Endothelial cell of umbilical vein (primary cell): ENCODE measurements around the gene GGA1. TPM values are rescaled to one million over a fixed set of nuclear protein-coding genes. Genes with fewer than 3 reads are reported as not detected.

Experiments used
- BruUV-seq: library from RNA; stranded (reverse); fragments of 400-500 nt; replicated peaks from 2 replicates; lab custom pipeline; 2021; lab: Mats Ljungman, UMichigan
- CTCF ChIA-PET: fragments of 300-600, 350-600 bp; sonication (Branson Sonifier 250); formaldehyde crosslinking; loops from one replicate; lab custom pipeline; 2021; ENCODE audit warnings: antibody characterized with exemption, inconsistent platforms; lab: Charles Lee
- POLR2A ChIA-PET: fragments of 300-600, 350-600 bp; sonication (Branson Sonifier 250); formaldehyde crosslinking; loops from one replicate; lab custom pipeline; 2021; ENCODE audit warnings: antibody characterized with exemption, inconsistent platforms; lab: Charles Lee
- DNase-seq: peaks from one replicate; pipeline ENCODE4 v3.0.0-alpha.2; 2011; ENCODE audit warnings: low read depth, low spot score
- FAIRE-seq: peaks from 2 replicates; lab custom pipeline; 2011; peaks lifted over from hg19 to GRCh38; lab: Jason Lieb, UNC
- H2AFZ ChIP-seq: 2 replicates; pipeline ENCODE4 v1.6.0; 2012; ENCODE audit warnings: low read depth, low read length, control low read depth, inconsistent platforms
- H3K27ac ChIP-seq: 2 replicates; pipeline ENCODE4 v1.5.1; 2011; ENCODE audit warnings: low read depth, mild to moderate bottlenecking, control low read depth, low read length, moderate library complexity; ENCODE audit not compliant: insufficient read depth
- H3K27me3 ChIP-seq, 2 experiments: 2 replicates each; pipeline versions ENCODE4 v1.6.0 to v1.6.1; 2011; ENCODE audit warnings: low read length in 2 of 2, mixed read lengths in 1 of 2; ENCODE audit not compliant: control insufficient read depth in 2 of 2, insufficient read depth in 2 of 2
- H3K36me3 ChIP-seq, 2 experiments: 2 replicates in 1 of 2; 3 replicates in 1 of 2; pipeline ENCODE4 v1.5.1; 2011; ENCODE audit warnings: low read length in 2 of 2, mild to moderate bottlenecking in 1 of 2, moderate library complexity in 1 of 2; ENCODE audit not compliant: control insufficient read depth in 2 of 2, insufficient read depth in 2 of 2; ENCODE audit errors: extremely low read depth in 1 of 2
- H3K4me1 ChIP-seq: 3 replicates; pipeline ENCODE4 v1.5.1; 2011; ENCODE audit warnings: mild to moderate bottlenecking, low read length; ENCODE audit not compliant: control insufficient read depth, insufficient read depth; ENCODE audit errors: extremely low read depth
- H3K4me2 ChIP-seq: 2 replicates; pipeline ENCODE4 v1.6.1; 2011; ENCODE audit warnings: low read length, control low read depth, mixed read lengths; ENCODE audit not compliant: insufficient read depth
- H3K4me3 ChIP-seq, 3 experiments: fragments of 200-600 bp in 1 of 3; sonication (generic), shearing (Covaris generic) in 1 of 3; replicated peaks in 1 of 3; 2 replicates each; pipeline ENCODE4 v1.5.1; 2011 to 2016; ENCODE audit warnings: control low read depth in 3 of 3, low read length in 3 of 3, mild to moderate bottlenecking in 2 of 3, inconsistent platforms in 1 of 3, low read depth in 1 of 3, moderate library complexity in 1 of 3; ENCODE audit not compliant: insufficient read depth in 1 of 3
- H3K79me2 ChIP-seq: 2 replicates; pipeline ENCODE4 v1.6.0; 2012; ENCODE audit warnings: low read length, inconsistent platforms; ENCODE audit not compliant: control insufficient read depth, insufficient read depth
- H3K9ac ChIP-seq: replicated peaks from 2 replicates; pipeline ENCODE3; 2011; ENCODE audit warnings: low read length, control low read depth; ENCODE audit not compliant: insufficient read depth; ENCODE audit errors: extremely low read depth
- H3K9me1 ChIP-seq: replicated peaks from 3 replicates; pipeline ENCODE4 v1.6.0; 2011; ENCODE audit warnings: mild to moderate bottlenecking, low read length; ENCODE audit not compliant: control insufficient read depth, insufficient read depth; ENCODE audit errors: extremely low read depth
- H3K9me3 ChIP-seq: replicated peaks from 2 replicates; pipeline ENCODE4 v1.5.1; 2012; ENCODE audit warnings: low read length, inconsistent platforms; ENCODE audit not compliant: control insufficient read depth, insufficient read depth
- H4K20me1 ChIP-seq: replicated peaks from 2 replicates; pipeline ENCODE3; 2011; ENCODE audit warnings: mild to moderate bottlenecking, low read length; ENCODE audit not compliant: control insufficient read depth, insufficient read depth; ENCODE audit errors: extremely low read depth
- EZH2 ChIP-seq: IDR thresholded peaks from 2 replicates; pipeline ENCODE4 v1.6.1; 2012; ENCODE audit warnings: borderline replicate concordance, low read depth, mild to moderate bottlenecking, moderate library complexity, low read length, inconsistent platforms; ENCODE audit not compliant: severe bottlenecking
- FOS ChIP-seq: IDR thresholded peaks from 2 replicates; pipeline ENCODE4 v1.6.1; 2011; ENCODE audit warnings: mild to moderate bottlenecking, low read length, moderate library complexity, borderline replicate concordance; ENCODE audit not compliant: insufficient read depth
- GATA2 ChIP-seq: IDR thresholded peaks from 2 replicates; pipeline ENCODE4 v1.7.0; 2011; ENCODE audit warnings: low read depth, mild to moderate bottlenecking, moderate library complexity, mixed read lengths, low read length; ENCODE audit not compliant: insufficient read length, insufficient read depth
- JUN ChIP-seq: IDR thresholded peaks from 2 replicates; pipeline ENCODE4 v1.6.1; 2011; ENCODE audit warnings: borderline replicate concordance, low read depth; ENCODE audit not compliant: insufficient read length, insufficient read depth
- MYC ChIP-seq: IDR thresholded peaks from one replicate; pipeline ENCODE4 v1.6.1; 2011; ENCODE audit warnings: mild to moderate bottlenecking, low read depth, low read length
- POLR2A ChIP-seq: IDR thresholded peaks from 2 replicates; pipeline ENCODE4 v1.6.1; 2012; ENCODE audit warnings: low read depth, mild to moderate bottlenecking, control low read depth, low read length
- POLR2AphosphoS5 ChIP-seq: IDR thresholded peaks from 2 replicates; pipeline ENCODE4 v1.6.1; 2012; ENCODE audit warnings: low read depth, mild to moderate bottlenecking, control low read depth, low read length, moderate library complexity; ENCODE audit not compliant: insufficient read depth
- dilution Hi-C: fragments of 300-500 bp; cut with MboI; formaldehyde crosslinking; loops from one replicate; pipeline ENCODE4 v1.15.0; 2019; ENCODE audit warnings: low sequenced_read_pairs; ENCODE audit not compliant: extremely low pct_ligation_motif_present
- intact Hi-C: fragments of 100-400 bp; cut with micrococcal nuclease; formaldehyde crosslinking; loops from one replicate; pipeline ENCODE4 v1.10.0; 2022
- polyA plus RNA-seq, 4 experiments: library from polyadenylated mRNA; depleted of rRNA in 3 of 4; stranded (reverse) in 3 of 4; unstranded in 1 of 4; fragments of >200 nt; gene quantifications; 2 replicates each; pipeline versions ENCODE4 v1.2.1 to v1.2.3, GENCODE V29; 2011 to 2012; ENCODE audit warnings: missing spikeins in 1 of 4
- total RNA-seq: library from RNA; stranded (reverse); gene quantifications from 2 replicates; pipeline ENCODE4 v1.2.3, GENCODE V29; 2021
- TF ChIP-seq, protein P1 (sequence below): IDR thresholded peaks from 2 replicates; pipeline ENCODE4 v1.6.1; 2011; ENCODE audit not compliant: insufficient read depth, insufficient read length
- TF ChIP-seq, protein P2 (sequence below), 2 donors: IDR thresholded peaks; 1 replicate in 1 of 2; 2 replicates in 1 of 2; pipeline ENCODE4 v1.5.1; 2011; ENCODE audit warnings: low read length in 2 of 2, mild to moderate bottlenecking in 2 of 2, moderate library complexity in 2 of 2, control low read depth in 1 of 2, inconsistent platforms in 1 of 2, low read depth in 1 of 2; ENCODE audit not compliant: insufficient read depth in 1 of 2; ENCODE audit errors: extremely low read depth in 1 of 2

Gene GGA1
- total and polyA plus RNA-seq, 2 donors (not counting 3 experiments of a cell fraction or from before 2014, with no cell fraction given), result 54.1 to 67.5 TPM

DNA sequence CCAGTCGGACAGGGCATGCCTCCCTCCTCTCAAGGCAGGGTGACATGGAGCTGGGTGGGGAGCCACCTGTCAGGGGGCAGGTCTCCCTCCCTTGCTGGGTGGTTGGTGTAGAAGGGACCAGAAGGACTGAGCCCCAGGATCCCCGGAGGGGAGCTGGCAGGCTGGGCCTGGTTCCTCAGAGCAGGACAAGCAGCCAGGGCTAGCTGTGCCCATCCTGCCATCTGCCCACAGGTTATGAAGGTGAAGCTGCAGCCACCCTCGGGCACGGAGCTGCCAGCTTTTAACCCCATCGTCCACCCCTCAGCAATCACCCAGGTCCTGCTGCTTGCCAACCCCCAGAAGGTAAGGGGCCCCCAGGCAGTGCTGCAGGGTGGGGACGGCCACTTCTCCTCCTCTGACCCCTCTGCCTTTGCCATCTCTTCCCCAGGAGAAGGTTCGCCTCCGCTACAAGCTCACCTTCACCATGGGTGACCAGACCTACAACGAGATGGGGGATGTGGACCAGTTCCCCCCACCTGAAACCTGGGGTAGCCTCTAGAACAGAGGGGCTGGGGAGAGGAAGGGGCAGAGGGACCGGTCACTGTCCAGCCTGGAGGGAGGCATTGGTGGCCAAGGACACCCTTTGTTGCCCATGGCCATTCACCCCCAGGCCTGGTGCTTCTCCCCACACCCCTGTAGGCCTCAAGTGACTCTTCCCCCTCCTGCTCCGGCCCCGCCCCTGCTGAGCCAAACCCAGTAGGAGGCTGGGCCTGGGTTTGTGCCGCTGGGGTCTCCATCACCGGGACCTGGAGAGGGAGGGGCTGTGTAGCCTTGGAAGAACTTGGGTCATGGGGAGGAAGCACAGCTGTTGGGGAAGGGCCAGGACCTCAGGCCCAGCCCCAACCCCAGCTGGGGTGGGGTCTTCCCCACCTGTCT lies 23.8 kb downstream of the GGA1 start:
- H3K36me3 ChIP-seq, result no peaks in the 10 kb centered on the region
- BruUV-seq, result TSS peak; percentile 14
- H2AFZ ChIP-seq, result no peak overlapping the region
- no peak overlapping the region for H3K4me2 ChIP-seq
- dilution Hi-C loops, result no loop called here
- H3K79me2 ChIP-seq, result no peaks in the 10 kb centered on the region
- no peak for DNase-seq
- H3K4me1 ChIP-seq, result peaks cover 19% of the 10 kb centered on the region
- TF ChIP-seq JUN (no peak), FOS (no peak), POLR2A (no peak), POLR2AphosphoS5 (no peak), GATA2 (no peak), EZH2 (no peak), MYC (no peak)
- TF ChIP-seq, protein P1, sequence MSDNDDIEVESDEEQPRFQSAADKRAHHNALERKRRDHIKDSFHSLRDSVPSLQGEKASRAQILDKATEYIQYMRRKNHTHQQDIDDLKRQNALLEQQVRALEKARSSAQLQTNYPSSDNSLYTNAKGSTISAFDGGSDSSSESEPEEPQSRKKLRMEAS, result no peak
- TF ChIP-seq, protein P2, sequence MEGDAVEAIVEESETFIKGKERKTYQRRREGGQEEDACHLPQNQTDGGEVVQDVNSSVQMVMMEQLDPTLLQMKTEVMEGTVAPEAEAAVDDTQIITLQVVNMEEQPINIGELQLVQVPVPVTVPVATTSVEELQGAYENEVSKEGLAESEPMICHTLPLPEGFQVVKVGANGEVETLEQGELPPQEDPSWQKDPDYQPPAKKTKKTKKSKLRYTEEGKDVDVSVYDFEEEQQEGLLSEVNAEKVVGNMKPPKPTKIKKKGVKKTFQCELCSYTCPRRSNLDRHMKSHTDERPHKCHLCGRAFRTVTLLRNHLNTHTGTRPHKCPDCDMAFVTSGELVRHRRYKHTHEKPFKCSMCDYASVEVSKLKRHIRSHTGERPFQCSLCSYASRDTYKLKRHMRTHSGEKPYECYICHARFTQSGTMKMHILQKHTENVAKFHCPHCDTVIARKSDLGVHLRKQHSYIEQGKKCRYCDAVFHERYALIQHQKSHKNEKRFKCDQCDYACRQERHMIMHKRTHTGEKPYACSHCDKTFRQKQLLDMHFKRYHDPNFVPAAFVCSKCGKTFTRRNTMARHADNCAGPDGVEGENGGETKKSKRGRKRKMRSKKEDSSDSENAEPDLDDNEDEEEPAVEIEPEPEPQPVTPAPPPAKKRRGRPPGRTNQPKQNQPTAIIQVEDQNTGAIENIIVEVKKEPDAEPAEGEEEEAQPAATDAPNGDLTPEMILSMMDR (IDR thresholded peaks at IDR 0.05; ENCODE audit: extremely low read depth in 1 of 2, insufficient read depth in 1 of 2, low read depth in 1 of 2, low read length in 2 of 2), result no peak
- no peak for FAIRE-seq
- H4K20me1 ChIP-seq, result no peaks in the 10 kb centered on the region
- H3K9me3 ChIP-seq, result no peaks in the 10 kb centered on the region
- ChIA-PET CTCF (interaction anchor here (0.8 to 4.6 kb wide), 8 partner anchors 10 to 115 kb away, joined by 3 to 32 read pairs (median 7); partner anchors contain the start of gene PDXP), POLR2A (no interaction called here)
- H3K27ac ChIP-seq, result no peak overlapping the region
- H3K9me1 ChIP-seq, result no peaks in the 10 kb centered on the region
- no peaks in the 10 kb centered on the region for H3K27me3 ChIP-seq
- H3K9ac ChIP-seq, result no peak overlapping the region
- no peak overlapping the region for H3K4me3 ChIP-seq
- intact Hi-C loops, result loop anchor here (2.0 kb wide), 1 partner anchor 24 kb away; the partner anchor contains the start of gene GGA1
